HEK293 (cell line): ENCODE results near the gene SLC2A4RG.

ENCODE experiments used
- CTCF ChIA-PET: fragments of 350-600 bp; formaldehyde crosslinking; extraction: SDS; loops from one replicate; lab custom pipeline; 2021; ENCODE audit warnings: antibody characterized with exemption; lab: Yijun Ruan, JAX
- POLR2A ChIA-PET: fragments of 300-600 bp; formaldehyde crosslinking; extraction: SDS; loops from one replicate; lab custom pipeline; 2020; ENCODE audit warnings: antibody characterized with exemption, inconsistent platforms; lab: Yijun Ruan, JAX
- H3K27ac ChIP-seq: fragments of 200-500 bp; sonication (Bioruptor generic); 2 replicates; pipeline ENCODE4 v1.5.1; 2014; ENCODE audit warnings: low read depth, low read length, control low read depth, inconsistent platforms; ENCODE audit errors: extremely low read depth
- H3K36me3 ChIP-seq, 2 experiments: fragments of 200-500 bp in 1 of 2; sonication (Bioruptor generic) in 1 of 2; 1 replicate in 1 of 2; 2 replicates in 1 of 2; pipeline ENCODE4 v1.5.1; 2014 to 2017; ENCODE audit warnings: inconsistent platforms in 2 of 2, low read length in 2 of 2; ENCODE audit not compliant: control insufficient read depth in 2 of 2, insufficient read depth in 1 of 2
- H3K4me1 ChIP-seq: fragments of 200-500 bp; sonication (Bioruptor generic); 2 replicates; pipeline ENCODE4 v1.5.1; 2014; ENCODE audit warnings: mild to moderate bottlenecking, low read length, inconsistent platforms; ENCODE audit not compliant: control insufficient read depth, insufficient read depth
- H3K4me3 ChIP-seq: 2 replicates; pipeline ENCODE4 v1.5.1; 2011; ENCODE audit warnings: low read depth, mild to moderate bottlenecking, control low read depth, low read length, moderate library complexity
- H3K9me3 ChIP-seq: fragments of 200-500 bp; sonication (Bioruptor generic); 2 replicates; pipeline ENCODE4 v1.5.1; 2014; ENCODE audit warnings: low read depth, low read length, inconsistent platforms; ENCODE audit not compliant: control insufficient read depth, insufficient read depth
- HOXC10 ChIP-seq: sonication (generic); formaldehyde crosslinking; IDR thresholded peaks from 2 replicates; pipeline ENCODE4 v1.8.1; 2023; ENCODE audit warnings: mild to moderate bottlenecking, missing genetic modification reagents
- KLF1 ChIP-seq: fragments of 450-650 bp; formaldehyde crosslinking; IDR thresholded peaks from 2 replicates; pipeline ENCODE4 v1.5.1; 2016; ENCODE audit warnings: missing biosample characterization, missing genetic modification characterization
- PRDM10 ChIP-seq: fragments of 450-650 bp; formaldehyde crosslinking; IDR thresholded peaks from 2 replicates; pipeline ENCODE4 v1.5.1; 2016; ENCODE audit warnings: missing biosample characterization, missing genetic modification characterization
- ZBTB11 ChIP-seq: fragments of 450-650 bp; formaldehyde crosslinking; conservative IDR thresholded peaks from 2 replicates; pipeline ENCODE4 v1.5.1; 2016; ENCODE audit warnings: low read depth, missing biosample characterization, missing genetic modification characterization
- ZBTB44 ChIP-seq: fragments of 450-650 bp; IDR thresholded peaks from 2 replicates; pipeline ENCODE4 v1.5.1; 2018; ENCODE audit warnings: missing biosample characterization, mild to moderate bottlenecking, missing genetic modification characterization
- ZFHX2 ChIP-seq: fragments of 450-650 bp; formaldehyde crosslinking; conservative IDR thresholded peaks from 2 replicates; pipeline ENCODE4 v1.5.1; 2016; ENCODE audit warnings: missing biosample characterization, missing genetic modification characterization
- ZNF513 ChIP-seq: fragments of 450-650 bp; IDR thresholded peaks from 2 replicates; pipeline ENCODE4 v1.5.1; 2018; ENCODE audit warnings: missing biosample characterization, missing genetic modification characterization
- ZNF558 ChIP-seq: fragments of 450-650 bp; formaldehyde crosslinking; IDR thresholded peaks from 2 replicates; pipeline ENCODE4 v1.5.1; 2016; ENCODE audit warnings: missing biosample characterization, missing genetic modification characterization
- ZNF561 ChIP-seq: fragments of 450-650 bp; IDR thresholded peaks from 2 replicates; pipeline ENCODE4 v1.5.1; 2018; ENCODE audit warnings: missing biosample characterization, missing genetic modification characterization, borderline replicate concordance
- ZNF621 ChIP-seq: fragments of 450-650 bp; formaldehyde crosslinking; IDR thresholded peaks from 2 replicates; pipeline ENCODE4 v1.5.1; 2017; ENCODE audit warnings: missing biosample characterization, missing genetic modification characterization
- ZNF747 ChIP-seq: fragments of 450-650 bp; formaldehyde crosslinking; IDR thresholded peaks from 2 replicates; pipeline ENCODE4 v1.5.1; 2016; ENCODE audit warnings: missing biosample characterization, missing genetic modification characterization
- TF ChIP-seq, protein P1 (sequence below): fragments of 450-650 bp; formaldehyde crosslinking; IDR thresholded peaks from 2 replicates; pipeline ENCODE4 v1.5.1; 2016; ENCODE audit warnings: missing biosample characterization, missing genetic modification characterization, borderline replicate concordance

SLC2A4RG gene

DNA sequence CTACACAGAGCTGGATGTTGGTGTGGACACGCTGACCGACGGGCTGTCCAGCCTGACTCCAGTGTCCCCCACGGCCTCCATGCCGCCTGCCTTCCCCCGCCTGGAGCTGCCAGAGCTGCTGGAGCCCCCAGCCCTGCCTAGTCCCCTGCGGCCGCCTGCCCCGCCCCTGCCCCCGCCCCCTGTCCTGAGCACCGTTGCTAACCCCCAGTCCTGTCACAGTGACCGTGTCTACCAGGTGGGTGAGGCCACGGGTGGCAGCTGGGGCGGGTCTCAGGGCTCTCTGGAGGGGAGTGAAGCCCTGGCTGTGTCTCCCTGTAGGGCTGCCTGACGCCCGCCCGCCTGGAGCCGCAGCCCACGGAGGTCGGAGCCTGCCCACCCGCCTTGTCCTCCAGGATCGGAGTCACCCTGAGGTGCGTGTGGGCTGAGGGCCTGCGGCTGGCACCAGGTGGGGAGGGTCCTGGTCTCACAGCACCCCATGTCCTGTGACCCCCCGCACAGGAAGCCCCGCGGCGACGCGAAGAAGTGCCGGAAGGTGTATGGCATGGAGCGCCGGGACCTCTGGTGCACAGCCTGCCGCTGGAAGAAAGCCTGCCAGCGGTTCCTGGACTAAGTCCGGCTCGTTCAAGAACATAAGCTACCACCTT is 2.9 kb downstream of the SLC2A4RG start:
- Histone ChIP-seq H3K4me3 (no peak overlapping the region), H3K36me3 (peaks cover 4 to 28% of the 10 kb centered on the region in 2 experiments; a peak in 1 of 3 replicates), H3K4me1 (no peaks in the 10 kb centered on the region; the same call in 1 of the 2 replicates), H3K9me3 (no peaks in the 10 kb centered on the region), H3K27ac (no peak overlapping the region)
- ChIA-PET POLR2A (no interaction called here), CTCF (interaction anchor here (0.6 to 1.1 kb wide), 2 partner anchors 33 to 43 kb away, joined by 3 read pairs; no protein-coding TSS in a partner anchor)
- TF ChIP-seq ZNF558 (tag by site-specific recombination), result no peak
- TF ChIP-seq ZNF561 (tag by site-specific recombination), result no peak
- 0 out of 2 replicates have a peak, but pooled peaks have one; percentile 37 for TF ChIP-seq KLF1
- TF ChIP-seq, protein P1, sequence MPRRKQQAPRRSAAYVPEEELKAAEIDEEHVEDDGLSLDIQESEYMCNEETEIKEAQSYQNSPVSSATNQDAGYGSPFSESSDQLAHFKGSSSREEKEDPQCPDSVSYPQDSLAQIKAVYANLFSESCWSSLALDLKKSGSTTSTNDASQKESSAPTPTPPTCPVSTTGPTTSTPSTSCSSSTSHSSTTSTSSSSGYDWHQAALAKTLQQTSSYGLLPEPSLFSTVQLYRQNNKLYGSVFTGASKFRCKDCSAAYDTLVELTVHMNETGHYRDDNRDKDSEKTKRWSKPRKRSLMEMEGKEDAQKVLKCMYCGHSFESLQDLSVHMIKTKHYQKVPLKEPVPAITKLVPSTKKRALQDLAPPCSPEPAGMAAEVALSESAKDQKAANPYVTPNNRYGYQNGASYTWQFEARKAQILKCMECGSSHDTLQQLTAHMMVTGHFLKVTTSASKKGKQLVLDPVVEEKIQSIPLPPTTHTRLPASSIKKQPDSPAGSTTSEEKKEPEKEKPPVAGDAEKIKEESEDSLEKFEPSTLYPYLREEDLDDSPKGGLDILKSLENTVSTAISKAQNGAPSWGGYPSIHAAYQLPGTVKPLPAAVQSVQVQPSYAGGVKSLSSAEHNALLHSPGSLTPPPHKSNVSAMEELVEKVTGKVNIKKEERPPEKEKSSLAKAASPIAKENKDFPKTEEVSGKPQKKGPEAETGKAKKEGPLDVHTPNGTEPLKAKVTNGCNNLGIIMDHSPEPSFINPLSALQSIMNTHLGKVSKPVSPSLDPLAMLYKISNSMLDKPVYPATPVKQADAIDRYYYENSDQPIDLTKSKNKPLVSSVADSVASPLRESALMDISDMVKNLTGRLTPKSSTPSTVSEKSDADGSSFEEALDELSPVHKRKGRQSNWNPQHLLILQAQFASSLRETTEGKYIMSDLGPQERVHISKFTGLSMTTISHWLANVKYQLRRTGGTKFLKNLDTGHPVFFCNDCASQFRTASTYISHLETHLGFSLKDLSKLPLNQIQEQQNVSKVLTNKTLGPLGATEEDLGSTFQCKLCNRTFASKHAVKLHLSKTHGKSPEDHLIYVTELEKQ, result no peak
- 0 out of 2 replicates have a peak, but pooled peaks have one; percentile 35 for TF ChIP-seq ZFHX2 (tag by site-specific recombination)

- H3K36me3 ChIP-seq, result peaks cover 4 to 28% of the 10 kb centered on the region in 2 experiments; a peak in 1 of 3 replicates
- ChIA-PET CTCF (interaction anchor here (0.7 to 1.1 kb wide), 2 partner anchors 24 to 32 kb away, joined by 3 read pairs; no protein-coding TSS in a partner anchor), POLR2A (no interaction called here)
- no peaks in the 10 kb centered on the region for H3K9me3 ChIP-seq
- TF ChIP-seq ZNF747 (tag by site-specific recombination), result no peak
- TF ChIP-seq HOXC10 (CRISPR knock-in tag), result no peak
- TF ChIP-seq PRDM10, result no peak
- TF ChIP-seq ZNF513 (tag by site-specific recombination), result no peak
- TF ChIP-seq ZBTB11, result no peak
- TF ChIP-seq ZNF621 (tag by site-specific recombination), result no peak
- no peak for TF ChIP-seq ZBTB44 (tag by site-specific recombination)
- no peaks in the 10 kb centered on the region; the same call in 1 of the 2 replicates for H3K4me1 ChIP-seq
- H3K4me3 ChIP-seq, result no peak overlapping the region
- H3K27ac ChIP-seq, result no peak overlapping the region
Observed at GRCh38 chr20:63743210-63743970, 3.8 kb downstream of the SLC2A4RG start.
